ENCODE results near the gene KAT5.
"Not testable (repeated sequence)": the region's sequence is repeated elsewhere in the genome, so short reads cannot be mapped to it uniquely, and the experiment has no call there.

DNA sequence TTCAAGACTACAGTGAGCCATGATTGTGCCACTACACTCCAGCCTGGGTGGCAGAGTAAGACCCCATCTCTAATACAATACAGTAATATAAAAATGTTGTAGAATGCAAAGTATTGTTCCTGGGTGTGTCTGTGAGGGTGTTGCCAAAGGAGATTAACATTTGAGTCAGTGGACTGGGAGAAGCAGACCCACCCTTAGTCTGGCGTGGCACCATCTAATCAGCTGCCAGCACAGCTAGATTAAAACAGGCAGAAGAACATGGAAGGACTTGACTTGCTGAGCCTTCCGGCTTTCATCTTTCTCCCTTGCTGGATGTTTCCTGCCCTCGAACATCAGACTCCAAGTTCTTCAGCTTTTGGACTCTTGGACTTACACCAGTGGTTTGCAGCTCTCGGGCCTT, 23.1 kb downstream of the KAT5 start:
- not testable (repeated sequence) for TF ChIP-seq CTCF, POLR2A, EP300 (IDR thresholded peaks at IDR 0.05)

All from tibial nerve (tissue), 4 donors.